NCI-H1694 treated with DMSO at 0.1 percent for 48 hours (cell line): ENCODE data around the gene YY1.
"Not testable (repeated sequence)": the region's sequence is repeated elsewhere in the genome, so short reads cannot be mapped to it uniquely, and the experiment has no call there.

ENCODE experiments used
- DNase-seq: peaks from one replicate; lab custom pipeline; 2025; lab: John Stamatoyannopoulos, UW

The YY1 gene

DNA sequence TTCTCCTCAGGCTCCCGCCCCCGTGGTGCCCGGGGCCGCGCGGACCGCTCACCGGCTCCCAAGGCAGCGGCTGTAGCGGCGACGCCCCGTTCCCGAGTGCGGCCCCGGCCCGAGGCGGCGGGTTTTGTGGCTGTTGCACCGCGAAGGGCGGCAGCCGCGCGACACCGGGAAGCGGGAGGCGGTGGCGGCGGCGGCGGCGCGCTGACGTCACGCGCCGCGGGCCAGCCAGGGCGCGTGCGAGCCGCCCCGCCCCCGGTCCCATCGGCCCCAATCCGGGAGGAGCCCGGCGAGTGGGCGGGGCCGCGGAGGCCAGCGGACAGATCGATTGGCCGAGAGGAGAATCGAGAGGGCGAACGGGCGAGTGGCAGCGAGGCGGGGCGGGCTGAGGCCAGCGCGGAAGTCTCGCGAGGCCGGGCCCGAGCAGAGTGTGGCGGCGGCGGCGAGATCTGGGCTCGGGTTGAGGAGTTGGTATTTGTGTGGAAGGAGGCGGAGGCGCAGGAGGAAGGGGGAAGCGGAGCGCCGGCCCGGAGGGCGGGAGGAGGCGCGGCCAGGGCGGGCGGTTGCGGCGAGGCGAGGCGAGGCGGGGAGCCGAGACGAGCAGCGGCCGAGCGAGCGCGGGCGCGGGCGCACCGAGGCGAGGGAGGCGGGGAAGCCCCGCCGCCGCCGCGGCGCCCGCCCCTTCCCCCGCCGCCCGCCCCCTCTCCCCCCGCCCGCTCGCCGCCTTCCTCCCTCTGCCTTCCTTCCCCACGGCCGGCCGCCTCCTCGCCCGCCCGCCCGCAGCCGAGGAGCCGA lies at the start of gene YY1:
TSS of gene YY1 (plus strand) at position 726 of the 792 bp plus-strand sequence. CDS start 101 bp downstream, outside the sequence.
- DNase-seq, result peak; percentile 99

DNA sequence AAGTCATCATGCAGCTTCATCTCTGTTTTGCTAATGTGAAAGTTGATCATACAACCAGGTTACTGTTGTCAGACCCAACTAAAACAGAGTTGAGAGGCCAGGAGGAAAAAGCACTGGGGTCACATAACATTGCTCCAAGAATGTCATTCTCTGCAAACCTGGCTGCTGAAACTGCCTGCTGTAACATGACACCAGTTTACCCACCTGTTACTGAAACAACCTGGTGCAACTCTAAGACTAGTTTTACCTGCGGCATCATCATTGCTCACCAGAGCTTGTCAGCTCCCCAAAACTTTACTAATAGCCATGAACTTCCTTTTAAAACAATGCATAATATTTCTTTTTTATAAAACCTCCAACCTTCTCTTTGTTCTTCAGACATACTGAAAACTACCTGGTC lies 48.8 kb upstream of the YY1 start:
- no peak for DNase-seq

DNA sequence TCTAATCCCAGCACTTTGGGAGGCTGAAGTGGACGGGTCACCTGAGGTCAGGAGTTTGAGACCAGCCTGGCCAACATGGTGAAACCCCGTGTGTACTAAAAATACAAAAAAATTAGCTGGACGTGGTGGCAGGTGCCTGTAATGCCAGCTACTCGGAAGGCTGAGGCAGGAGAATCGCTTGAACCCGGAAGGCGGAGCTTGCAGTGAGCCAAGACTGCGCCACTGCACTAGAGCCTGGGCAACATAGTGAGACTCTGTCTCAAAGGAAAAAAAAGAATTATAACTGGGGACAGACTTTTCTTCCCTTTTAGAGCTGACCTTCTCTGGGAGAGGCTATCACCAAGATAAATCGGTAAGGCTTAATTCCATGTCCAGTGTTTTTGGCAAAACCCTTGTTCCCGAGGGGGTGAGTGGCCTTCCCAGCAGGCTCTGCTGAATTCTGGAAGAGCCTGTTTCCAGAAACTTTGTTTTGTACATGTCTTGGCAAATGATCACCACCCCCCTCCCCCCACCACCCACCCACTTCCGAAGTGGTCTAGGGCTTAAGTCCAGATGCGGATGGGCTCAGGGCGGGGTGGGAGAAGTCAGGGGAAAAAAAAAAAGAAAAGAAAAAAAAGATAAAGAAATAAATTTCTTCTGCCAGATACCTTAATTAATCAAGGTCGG lies 47.2 kb upstream of the YY1 start:
- no peak for DNase-seq

DNA sequence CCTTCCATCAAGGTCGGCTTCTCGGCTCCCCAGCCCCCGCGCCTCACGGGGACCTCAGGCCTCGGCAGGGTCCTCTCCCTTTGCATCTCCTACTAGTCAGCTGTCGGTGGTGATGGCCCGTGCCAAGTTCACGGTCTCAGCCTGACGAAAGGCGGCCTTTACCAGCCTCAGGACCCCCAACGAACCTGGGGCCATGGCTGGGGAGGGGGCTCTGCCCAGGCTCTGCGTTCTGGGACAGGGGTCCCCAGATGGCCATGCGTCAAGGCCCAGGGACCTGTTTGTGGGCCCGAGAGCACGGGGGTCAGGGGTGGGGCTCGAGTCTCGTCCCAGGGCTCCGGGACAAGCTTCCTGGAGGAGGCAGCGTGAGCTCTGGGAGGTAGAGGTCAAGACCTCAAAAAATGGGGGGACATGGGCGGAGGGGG lies 46.7 kb upstream of the YY1 start:
- no peak for DNase-seq

DNA sequence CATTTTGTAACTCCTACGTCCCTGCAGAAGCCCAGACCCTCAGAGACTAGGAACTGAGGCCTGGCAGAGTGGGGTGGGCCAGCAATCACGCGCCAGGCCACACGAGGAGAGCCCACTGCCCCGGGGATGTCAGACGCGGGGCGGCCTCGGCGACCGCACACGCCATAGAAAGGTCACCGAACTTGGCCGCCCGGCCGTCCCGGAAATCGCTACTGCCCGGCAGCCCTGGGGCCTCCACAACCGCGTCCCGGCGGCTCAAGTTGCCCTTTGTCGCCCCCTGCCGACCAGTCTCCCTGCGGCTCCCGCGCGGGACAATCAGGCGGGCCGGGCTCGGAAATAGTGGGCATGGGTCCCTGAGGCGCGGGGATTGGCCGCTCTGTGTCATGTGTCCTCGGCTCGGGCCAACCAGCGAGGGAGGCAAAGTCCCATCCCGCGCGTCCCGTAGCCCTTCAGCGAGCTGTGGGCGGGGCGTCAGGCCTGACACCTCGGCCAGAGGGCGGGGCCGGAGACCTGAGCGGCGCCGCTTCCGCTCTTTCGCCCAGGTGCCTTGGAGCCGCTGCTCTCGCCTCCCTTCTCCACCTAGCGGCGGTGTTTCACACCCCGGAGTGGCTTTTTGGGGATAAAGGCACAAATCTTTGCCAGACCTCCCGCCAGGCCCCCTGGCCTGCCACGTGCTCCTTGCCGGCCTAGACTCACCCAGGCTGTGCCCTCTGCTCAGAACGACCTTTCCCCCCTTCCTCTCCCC lies 46.1 kb upstream of the YY1 start:
- peak; percentile 100 for DNase-seq

DNA sequence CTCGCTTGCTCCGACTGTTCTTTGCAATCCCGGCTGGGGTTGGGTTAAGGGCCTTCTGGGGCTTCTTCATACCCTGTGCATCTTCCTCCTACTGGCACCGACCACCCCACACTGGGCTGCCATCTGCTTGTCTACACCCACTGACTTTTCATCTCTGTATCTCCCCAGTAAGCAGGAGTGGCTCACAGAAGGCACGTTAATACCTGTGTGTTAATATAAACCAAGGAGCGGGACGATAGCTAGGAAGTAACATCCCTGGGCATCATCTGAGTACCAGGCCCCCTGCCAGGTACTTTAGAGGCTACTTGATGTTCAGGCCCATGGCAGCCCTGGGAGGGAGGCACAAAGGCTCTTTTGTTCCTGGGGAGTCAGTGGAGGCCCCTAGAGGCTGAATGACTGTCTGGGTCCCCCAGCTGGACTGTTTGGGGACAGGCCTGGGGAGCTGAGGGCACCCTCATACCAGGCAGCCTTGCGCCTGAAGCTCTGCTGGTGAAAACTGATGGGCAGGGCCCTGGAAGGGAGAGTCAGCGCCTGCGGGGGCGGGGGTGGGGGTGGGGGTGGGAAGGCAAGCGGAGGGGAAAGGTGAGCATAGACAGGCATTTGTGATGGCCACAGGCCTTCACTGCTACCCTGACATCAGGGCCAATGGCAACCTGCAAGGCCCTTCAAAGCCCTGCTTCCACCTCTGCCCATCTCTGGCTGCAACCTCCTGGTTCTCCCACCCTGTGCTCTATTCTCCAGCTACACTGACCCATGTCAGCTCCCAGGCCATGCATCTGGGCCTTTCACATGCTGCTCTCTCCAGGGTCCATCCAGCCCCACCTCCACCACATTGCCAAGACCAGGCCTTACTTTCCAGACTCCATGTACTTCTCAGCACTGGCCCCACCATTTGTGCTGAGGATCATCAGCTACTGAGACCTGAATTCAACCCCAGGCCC lies 45.3 kb upstream of the YY1 start:
- no peak for DNase-seq

DNA sequence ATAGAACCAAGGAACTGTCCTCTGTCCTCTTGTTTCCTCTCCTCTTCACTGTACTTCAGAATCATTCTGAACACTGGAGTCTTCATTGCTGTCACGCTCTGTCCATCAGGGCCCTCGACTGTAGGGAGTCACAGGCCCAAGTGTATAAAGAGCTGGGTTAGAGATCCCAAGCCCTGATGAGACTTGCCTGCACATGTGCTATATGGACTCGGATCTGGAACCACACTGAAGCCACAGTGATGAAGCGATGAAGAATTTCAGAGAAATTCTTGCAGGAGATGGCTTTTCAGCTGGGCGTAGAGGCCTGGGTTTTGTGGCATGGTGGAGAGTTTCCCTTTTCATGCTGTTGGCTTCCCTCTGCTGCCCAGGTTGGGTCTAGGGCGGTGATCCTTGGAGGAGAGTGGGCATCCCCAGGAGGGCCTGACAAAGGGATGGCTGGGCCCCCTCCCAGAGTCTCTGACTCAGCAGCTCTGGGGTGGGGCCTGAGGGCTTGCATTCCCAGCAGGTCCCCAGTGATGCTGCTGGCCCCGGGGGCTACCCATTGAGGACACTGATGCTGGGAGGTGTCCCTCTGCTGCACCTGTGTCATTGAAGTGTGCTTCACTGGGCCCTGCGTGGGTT lies 39.6 kb upstream of the YY1 start:
- DNase-seq, result no peak

DNA sequence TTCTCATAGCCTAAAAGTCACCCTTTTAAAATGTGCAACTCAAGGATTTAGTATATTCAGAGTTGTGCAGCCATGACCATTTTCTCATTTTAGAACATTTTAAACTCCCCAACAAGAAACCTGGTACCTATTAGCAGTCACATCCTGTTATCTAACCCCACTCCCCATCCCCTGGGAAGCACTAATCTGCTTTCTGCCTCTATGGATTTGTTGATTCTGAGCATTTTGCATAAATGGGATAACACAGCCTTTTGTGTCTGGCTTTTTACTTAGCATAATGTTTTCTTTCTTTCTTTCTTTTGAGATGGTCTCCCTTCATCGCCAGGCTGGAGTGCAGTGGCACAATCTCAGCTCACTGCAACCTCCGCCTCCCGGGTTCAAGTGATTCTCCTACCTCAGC lies 38.6 kb upstream of the YY1 start:
- DNase-seq, result no peak

DNA sequence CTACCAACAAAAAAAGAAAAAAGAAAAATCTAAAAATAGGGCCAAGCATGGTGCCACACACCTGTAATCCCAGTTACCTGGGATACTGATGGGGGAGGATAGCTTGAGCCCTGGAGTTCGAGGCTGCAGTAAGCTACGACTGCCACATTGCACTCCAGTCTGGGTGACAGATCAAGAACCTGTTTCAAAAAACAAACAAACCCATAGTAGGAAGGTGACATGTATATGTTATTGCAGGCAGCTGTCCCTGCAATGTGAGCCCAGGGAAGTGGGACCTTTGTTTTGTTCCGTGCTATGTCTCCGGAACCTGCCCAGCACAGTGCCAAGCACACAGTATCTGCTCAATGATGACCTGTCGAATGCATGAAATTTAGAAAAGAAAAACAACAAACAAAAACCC lies 37.2 kb upstream of the YY1 start:
- DNase-seq, result no peak

DNA sequence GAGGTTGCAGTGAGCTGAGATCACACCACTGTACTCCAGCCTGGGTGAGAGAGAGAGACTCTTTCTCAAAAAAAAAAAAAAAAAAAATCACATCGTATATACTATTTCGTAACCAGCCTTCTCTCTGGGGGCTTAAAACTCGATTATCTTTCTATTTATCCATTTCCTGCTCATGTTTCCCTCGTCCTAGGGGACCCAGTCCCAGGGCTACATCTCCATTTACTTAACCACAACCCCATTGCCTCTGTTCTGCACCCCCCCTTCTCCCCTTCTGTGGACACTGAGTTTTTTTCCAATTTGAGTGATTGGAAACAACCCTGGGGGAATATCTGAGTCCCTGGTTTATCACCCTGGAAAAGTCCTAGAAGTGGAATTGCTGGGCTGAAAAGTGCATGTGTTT lies 36.2 kb upstream of the YY1 start:
- no peak for DNase-seq

DNA sequence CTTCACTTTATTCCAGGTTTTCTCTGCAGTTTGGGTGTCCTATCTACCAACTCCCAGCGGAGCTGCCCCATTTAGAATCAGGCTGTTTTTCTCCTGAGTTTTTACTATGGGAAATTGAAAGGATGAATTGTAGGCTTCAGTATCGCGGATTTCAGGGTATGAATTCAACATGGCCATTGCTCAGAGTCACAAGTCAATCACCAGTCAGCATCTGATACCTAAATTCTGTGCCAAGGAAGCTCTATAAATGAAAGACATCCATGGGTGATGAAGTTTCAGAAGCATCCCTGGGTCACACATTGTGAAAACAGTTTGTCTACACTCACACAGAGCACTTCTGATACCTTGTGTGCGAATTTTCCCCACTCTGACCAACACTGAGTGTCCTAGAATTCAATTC lies 35.8 kb upstream of the YY1 start:
- no peak for DNase-seq

DNA sequence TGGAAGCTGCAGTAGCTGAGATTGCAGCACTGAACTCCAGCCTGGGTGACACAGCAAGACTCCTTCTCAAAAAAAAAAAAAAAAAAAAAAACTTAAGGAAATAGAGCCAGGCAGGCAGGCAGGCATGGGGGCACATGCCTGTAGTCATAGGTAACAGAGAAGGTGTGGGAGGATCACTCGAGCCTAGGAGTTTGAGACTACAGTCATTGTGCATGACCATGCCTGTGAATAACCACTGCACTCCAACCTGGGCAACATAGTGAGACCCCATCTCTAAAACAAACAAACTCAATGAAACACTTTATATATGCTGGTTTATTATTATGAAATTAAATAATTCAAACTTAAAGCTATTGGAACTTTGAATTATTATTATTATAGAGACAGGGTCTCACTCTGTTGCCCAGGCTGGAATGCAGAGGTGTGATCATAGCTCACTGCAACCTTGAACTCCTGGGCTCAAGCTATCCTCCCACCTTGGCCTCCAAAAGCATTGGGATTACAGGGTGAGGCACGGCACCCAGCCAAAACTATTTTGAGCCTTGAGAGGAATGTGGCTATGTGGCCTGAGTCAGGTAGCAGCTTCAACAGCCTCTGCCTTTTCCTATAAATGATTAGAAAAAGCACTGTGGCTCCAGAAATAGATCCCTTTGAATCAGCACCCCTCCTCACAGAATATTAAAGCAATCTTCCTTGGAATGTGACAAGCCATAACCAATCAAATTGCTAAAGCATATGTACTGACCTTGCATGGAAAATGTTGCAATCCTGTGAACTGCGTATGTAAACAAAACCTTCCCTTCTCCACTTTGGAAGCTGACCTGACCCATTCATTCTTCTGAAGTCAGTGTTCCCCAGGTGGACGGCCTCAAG lies 34.7 kb upstream of the YY1 start:
- DNase-seq, result no peak

DNA sequence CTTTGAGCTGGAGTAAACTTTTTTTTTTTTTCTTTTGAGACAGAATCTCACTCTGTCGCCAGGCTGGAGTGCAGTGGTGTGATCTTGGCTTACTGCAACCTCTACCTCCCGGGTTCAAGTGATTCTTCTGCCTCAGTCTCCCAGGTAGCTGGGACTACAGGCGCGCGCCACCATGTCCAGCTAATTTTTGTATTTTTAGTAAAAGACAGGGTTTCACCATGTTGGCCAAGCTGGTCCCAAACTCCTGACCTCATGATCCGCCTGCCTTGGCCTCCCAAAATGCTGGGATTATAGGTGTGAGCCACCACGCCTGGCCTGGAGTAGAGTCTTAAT lies 34.1 kb upstream of the YY1 start:
- DNase-seq, result not testable (repeated sequence)

DNA sequence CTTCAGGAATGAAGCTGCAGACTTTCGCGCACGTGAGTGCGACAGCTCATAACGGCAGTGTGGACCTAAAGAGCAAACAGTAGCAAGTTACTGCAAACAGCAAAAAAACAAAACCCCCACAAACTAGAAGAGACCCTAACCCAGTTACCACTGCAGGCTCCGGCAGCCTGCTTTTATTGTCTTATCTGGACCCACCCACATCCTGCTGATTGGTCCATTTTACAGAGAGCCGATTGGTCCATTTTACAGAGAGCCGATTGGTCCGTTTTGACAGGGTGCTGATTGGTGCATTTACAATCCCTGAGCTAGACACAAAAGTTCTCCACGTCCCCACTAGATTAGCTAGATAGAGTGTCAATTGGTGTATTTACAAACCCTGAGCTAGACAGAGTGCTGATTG lies 31.4 kb upstream of the YY1 start:
- DNase-seq, result not testable (repeated sequence)

DNA sequence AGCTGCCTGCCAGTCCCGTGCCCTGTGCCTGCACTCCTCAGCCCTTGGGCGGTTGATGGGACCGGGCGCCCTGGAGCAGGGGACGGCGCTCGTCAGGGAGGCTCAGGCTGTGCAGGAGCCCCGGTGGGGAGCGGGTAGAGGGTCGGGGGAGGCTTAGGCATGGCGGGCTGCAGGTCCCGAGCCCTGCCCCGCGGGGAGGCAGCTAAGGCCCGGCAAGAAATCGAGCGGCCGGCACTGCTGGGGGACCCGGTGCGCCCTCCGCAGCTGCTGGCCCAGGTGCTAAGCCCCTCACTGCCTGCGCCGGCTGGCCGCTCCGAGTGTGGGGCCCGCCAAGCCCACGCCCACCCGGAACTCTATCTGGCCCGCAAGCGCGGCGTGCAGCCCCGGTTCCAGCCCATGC lies 30.8 kb upstream of the YY1 start:
- not testable (repeated sequence) for DNase-seq

DNA sequence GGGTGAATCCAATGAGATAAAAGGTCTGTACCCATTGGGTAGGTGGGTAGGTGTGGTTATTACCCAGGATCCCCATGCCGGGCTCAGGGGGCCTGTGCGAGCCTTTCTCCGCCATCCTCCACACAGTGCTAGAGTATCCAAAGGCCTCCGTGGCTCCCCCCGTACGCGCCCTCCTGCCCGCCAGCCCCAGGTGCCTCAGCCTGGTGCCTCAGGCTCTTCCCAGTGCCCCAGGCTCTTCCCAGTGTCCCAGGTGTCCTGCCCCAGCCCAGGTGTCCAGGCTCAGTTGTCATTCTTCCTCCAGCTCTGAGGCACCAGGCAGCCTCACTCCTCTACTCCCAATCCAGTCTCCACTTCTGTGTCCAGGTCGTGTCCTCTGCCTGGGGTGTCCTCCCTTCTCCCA lies 27.6 kb upstream of the YY1 start:
- DNase-seq, result no peak

DNA sequence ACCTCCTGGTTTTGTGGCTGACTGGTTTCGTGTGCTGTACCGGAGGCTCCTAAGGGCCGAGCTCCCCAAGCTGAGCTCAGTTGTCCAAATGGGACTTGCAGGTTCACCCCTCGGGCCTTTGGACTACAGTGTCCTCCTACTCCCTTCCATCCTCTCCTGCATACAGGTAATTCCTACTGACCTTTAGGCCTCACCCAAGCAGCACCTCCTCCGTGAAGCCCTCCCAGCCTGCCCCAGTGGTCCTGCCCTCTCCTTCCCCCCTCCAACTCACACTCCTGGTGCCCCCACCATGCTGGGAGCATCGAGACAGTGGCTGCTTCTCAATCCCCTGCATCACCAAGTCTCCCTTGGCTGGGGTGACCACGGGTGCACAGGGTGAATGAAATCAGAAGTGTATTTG lies 27.1 kb upstream of the YY1 start:
- DNase-seq, result no peak

DNA sequence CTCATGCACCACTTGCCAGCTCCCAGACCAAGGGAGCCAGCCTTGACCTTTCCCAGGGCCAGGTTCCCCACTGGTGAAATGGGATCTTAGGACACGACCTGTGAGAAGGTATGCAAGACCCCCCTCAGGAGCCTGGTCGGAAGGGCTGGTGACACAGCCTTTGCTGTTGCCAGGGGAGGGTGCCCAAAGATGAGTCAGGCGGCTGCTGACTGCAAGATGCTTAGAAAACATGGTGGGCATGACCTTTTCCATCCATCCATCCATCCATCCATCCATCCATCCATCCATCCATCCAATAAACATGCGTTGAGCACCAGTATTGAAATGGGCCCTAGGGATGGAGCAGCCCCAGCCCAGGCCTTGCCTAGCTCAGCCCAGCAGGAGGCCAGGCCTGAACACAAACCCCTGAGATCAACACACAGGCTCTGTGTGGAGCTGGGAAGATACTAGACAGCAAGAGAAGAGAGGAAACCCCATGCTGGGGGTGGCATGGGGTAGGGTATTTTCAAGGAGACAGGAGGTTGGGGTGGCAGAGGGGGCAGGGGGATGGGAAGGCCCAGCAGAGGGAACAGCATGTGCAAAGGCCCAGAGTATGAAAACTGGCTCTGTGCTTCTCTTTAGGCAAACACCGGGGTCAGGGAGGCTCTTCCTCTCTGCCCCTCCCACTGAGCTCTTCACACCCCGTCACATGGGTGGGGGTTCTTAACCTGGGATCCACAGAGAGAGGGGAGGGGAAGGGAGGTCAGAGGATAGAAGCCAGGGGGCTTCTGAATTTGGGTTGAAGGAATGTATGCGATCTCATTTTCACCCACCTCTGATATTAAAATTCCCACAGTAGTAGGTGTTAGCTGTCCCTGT lies 26.2 kb upstream of the YY1 start:
- no peak for DNase-seq

DNA sequence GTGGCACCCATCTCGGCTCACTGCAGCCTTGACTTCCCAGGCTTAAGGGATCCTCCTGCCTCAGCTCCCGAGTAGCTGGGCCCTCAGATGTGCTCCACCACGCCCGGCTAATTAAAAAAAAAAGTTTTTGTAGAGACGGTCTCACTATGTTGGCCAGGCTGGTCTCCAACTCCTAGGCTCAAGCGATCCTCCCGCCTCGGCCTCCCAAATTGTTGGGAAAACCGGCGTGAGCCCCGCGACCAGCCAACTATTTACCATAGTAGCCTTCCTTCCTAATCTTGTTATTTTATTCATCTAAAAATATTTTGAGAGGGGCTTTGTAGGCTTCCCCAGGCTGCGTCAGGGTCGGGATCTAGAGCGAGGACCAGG lies 25.4 kb upstream of the YY1 start:
- no peak for DNase-seq
